ENCODE data around the gene RGS9. TPM values are rescaled to one million over a fixed set of nuclear protein-coding genes. Genes with fewer than 3 reads are reported as not detected.

Gene RGS9
- total RNA-seq, 1 experiment from 2014 or later = 1.8 TPM

DNA sequence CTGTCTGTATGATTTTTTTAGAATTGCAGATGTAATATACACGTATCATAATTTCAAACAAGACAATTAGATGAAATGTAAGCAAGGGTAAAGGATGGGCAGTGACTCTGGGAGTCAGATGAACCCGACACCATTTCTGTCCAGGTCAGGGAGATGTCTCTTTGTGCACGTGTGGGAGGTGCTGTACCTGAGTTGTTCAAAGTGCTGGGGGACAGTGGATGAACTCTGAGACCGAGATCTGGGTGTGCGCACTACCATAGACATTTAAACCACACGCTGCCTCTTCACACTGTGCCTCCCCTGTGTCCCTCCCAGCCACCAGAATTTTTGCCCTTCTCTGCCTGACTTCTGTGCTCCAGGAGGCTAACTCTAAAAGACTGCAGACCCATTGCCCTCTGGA, 5.9 kb upstream of the RGS9 start:
- H3K36me3 ChIP-seq (ENCODE audit: insufficient read depth, low read length, poor library complexity, severe bottlenecking) = no peaks in the 10 kb centered on the region
- intact Hi-C loops (cut with micrococcal nuclease; ENCODE audit: unreplicated experiment) = no loop called here
- no peak overlapping the region for H3K27ac ChIP-seq (ENCODE audit: low read depth, low read length, poor library complexity, severe bottlenecking)
- DNase-seq (ENCODE audit: low spot score) = no peak
- ChIA-PET CTCF (no interaction called here), POLR2A (ENCODE audit: low non-redundant PET) (no interaction called here)
- H3K9me3 ChIP-seq (ENCODE audit: low read depth, low read length, poor library complexity, severe bottlenecking) = no peaks in the 10 kb centered on the region
- H3K4me3 ChIP-seq (ENCODE audit: low read depth, low read length, poor library complexity, severe bottlenecking) = no peak overlapping the region
- H3K27me3 ChIP-seq (replicated peaks; ENCODE audit: insufficient read depth, low read depth, low read length, poor library complexity) = peaks cover 26% of the 10 kb centered on the region
- TF ChIP-seq EZH2 (IDR thresholded peaks at IDR 0.05; ENCODE audit: borderline replicate concordance, low read depth, low read length, poor library complexity, severe bottlenecking) = no peak
- TF ChIP-seq, protein P1, sequence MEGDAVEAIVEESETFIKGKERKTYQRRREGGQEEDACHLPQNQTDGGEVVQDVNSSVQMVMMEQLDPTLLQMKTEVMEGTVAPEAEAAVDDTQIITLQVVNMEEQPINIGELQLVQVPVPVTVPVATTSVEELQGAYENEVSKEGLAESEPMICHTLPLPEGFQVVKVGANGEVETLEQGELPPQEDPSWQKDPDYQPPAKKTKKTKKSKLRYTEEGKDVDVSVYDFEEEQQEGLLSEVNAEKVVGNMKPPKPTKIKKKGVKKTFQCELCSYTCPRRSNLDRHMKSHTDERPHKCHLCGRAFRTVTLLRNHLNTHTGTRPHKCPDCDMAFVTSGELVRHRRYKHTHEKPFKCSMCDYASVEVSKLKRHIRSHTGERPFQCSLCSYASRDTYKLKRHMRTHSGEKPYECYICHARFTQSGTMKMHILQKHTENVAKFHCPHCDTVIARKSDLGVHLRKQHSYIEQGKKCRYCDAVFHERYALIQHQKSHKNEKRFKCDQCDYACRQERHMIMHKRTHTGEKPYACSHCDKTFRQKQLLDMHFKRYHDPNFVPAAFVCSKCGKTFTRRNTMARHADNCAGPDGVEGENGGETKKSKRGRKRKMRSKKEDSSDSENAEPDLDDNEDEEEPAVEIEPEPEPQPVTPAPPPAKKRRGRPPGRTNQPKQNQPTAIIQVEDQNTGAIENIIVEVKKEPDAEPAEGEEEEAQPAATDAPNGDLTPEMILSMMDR (conservative IDR thresholded peaks at IDR 0.05; ENCODE audit: low read depth, low read length) = no peak
- no peaks in the 10 kb centered on the region for H3K4me1 ChIP-seq (ENCODE audit: insufficient read depth, low read length, poor library complexity, severe bottlenecking)
- BruUV-seq (replicated peaks) = no TSS peak

DNA sequence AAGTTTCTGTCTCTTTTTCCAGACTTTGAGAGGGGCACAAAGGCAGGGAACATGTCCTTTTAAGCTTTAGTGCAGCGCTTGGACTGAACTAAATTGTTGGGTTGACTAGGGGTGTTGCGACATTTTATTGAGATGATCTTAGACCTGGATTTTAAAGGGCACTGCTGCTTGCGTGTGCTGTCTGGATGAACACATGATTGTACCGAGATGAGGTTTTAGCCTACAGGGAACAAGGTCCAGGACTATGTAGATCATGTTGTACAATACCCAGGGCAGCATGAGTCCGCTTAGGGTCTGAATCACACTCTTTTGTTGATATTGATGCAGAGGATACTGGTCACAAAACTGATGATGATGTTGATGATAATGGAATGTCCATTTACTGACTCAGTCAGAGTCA, 5.2 kb upstream of the RGS9 start:
- Histone ChIP-seq H3K27me3 (replicated peaks; ENCODE audit: insufficient read depth, low read depth, low read length, poor library complexity) (peaks cover 26% of the 10 kb centered on the region), H3K4me3 (ENCODE audit: low read depth, low read length, poor library complexity, severe bottlenecking) (no peak overlapping the region), H3K36me3 (ENCODE audit: insufficient read depth, low read length, poor library complexity, severe bottlenecking) (no peaks in the 10 kb centered on the region), H3K9me3 (ENCODE audit: low read depth, low read length, poor library complexity, severe bottlenecking) (no peaks in the 10 kb centered on the region), H3K27ac (ENCODE audit: low read depth, low read length, poor library complexity, severe bottlenecking) (no peak overlapping the region), H3K4me1 (ENCODE audit: insufficient read depth, low read length, poor library complexity, severe bottlenecking) (no peaks in the 10 kb centered on the region)
- no TSS peak for BruUV-seq (replicated peaks)
- TF ChIP-seq, protein P1 (conservative IDR thresholded peaks at IDR 0.05; ENCODE audit: low read depth, low read length) = no peak
- TF ChIP-seq EZH2 (IDR thresholded peaks at IDR 0.05; ENCODE audit: borderline replicate concordance, low read depth, low read length, poor library complexity, severe bottlenecking) = no peak
- no peak for DNase-seq (ENCODE audit: low spot score)
- intact Hi-C loops (cut with micrococcal nuclease; ENCODE audit: unreplicated experiment) = no loop called here
- POLR2A ChIA-PET (ENCODE audit: low non-redundant PET) = no interaction called here
- CTCF ChIA-PET = no interaction called here

DNA sequence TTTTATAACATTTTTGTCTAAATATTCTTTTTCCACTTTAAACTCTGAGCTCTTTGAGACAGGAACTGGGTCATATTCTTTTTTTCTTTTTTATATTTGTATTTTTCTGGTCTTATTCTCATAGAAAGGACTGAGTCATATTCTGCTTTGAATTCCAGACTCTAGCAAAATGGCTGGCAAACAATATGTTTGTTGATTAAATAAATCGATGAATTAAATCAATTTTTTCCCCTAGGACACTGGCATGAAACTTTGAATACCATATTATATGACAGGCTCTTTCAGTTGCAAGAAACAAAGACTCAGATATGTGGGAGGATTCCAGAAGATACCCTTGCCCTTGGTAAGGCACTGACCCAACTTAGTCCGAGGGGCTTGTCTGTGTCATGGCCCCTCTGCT, 3.1 kb upstream of the RGS9 start:
- BruUV-seq (replicated peaks) = no TSS peak
- Histone ChIP-seq H3K27ac (ENCODE audit: low read depth, low read length, poor library complexity, severe bottlenecking) (no peak overlapping the region), H3K27me3 (replicated peaks; ENCODE audit: insufficient read depth, low read depth, low read length, poor library complexity) (peaks cover 27% of the 10 kb centered on the region), H3K9me3 (ENCODE audit: low read depth, low read length, poor library complexity, severe bottlenecking) (no peaks in the 10 kb centered on the region), H3K36me3 (ENCODE audit: insufficient read depth, low read length, poor library complexity, severe bottlenecking) (no peaks in the 10 kb centered on the region), H3K4me3 (ENCODE audit: low read depth, low read length, poor library complexity, severe bottlenecking) (no peak overlapping the region), H3K4me1 (ENCODE audit: insufficient read depth, low read length, poor library complexity, severe bottlenecking) (no peaks in the 10 kb centered on the region)
- DNase-seq (ENCODE audit: low spot score) = no peak
- TF ChIP-seq, protein P1 (conservative IDR thresholded peaks at IDR 0.05; ENCODE audit: low read depth, low read length) = no peak
- no peak for TF ChIP-seq EZH2 (IDR thresholded peaks at IDR 0.05; ENCODE audit: borderline replicate concordance, low read depth, low read length, poor library complexity, severe bottlenecking)
- ChIA-PET CTCF (interaction anchor here (0.6 kb wide), 1 partner anchor 78 kb away, joined by 3 read pairs; the partner anchor contains the start of gene GNA13), POLR2A (ENCODE audit: low non-redundant PET) (no interaction called here)
- intact Hi-C loops (cut with micrococcal nuclease; ENCODE audit: unreplicated experiment) = no loop called here
